SU-DHL-6 (cell line): ENCODE data around the gene GNG4.

Experiments
- CTCF ChIP-seq: fragments of 200-600 bp; sonication (generic); IDR thresholded peaks from one replicate; pipeline ENCODE4 v1.5.1; 2017; ENCODE audit warnings: antibody characterized with exemption, mild to moderate bottlenecking, low read length, moderate library complexity; ENCODE audit not compliant: insufficient read depth, poor library complexity, severe bottlenecking
- EZH2phosphoT487 ChIP-seq: fragments of 200-600 bp; sonication (generic), shearing (Covaris generic); conservative IDR thresholded peaks from 2 replicates; pipeline ENCODE4 v1.6.1; 2018; ENCODE audit warnings: mild to moderate bottlenecking, antibody characterized with exemption, low read length, moderate library complexity, mixed read lengths

- TF ChIP-seq CTCF (no peak), EZH2phosphoT487 (no peak)
Measured at GRCh38 chr1:235631816-235632215, 17.8 kb downstream of the GNG4 start.
